HFFc6 (cell line): ENCODE measurements around the gene NHSL1. TPM values are rescaled to one million over a fixed set of nuclear protein-coding genes. Genes with fewer than 3 reads are reported as not detected.

Source experiments
- DNase-seq: peaks from one replicate; pipeline ENCODE4 v3.0.0-alpha.2; 2018
- H3K27ac Mint-ChIP-seq: 2 replicates; pipeline ENCODE4 v1.8.0; 2020; ENCODE audit warnings: mild to moderate bottlenecking, mixed read lengths
- H3K27me3 Mint-ChIP-seq: 2 replicates; pipeline ENCODE4 v1.8.0; 2021; ENCODE audit warnings: mild to moderate bottlenecking, moderate library complexity, mixed read lengths; ENCODE audit not compliant: insufficient read depth
- H3K36me3 Mint-ChIP-seq: 2 replicates; pipeline ENCODE4 v1.8.0; 2021; ENCODE audit warnings: low read depth, mixed read lengths
- H3K4me1 Mint-ChIP-seq: 2 replicates; pipeline ENCODE4 v1.8.0; 2020; ENCODE audit warnings: low read depth, mixed read lengths
- H3K4me3 Mint-ChIP-seq: 2 replicates; pipeline ENCODE4 v1.8.0; 2020; ENCODE audit warnings: mild to moderate bottlenecking, moderate library complexity, mixed read lengths
- H3K9me3 Mint-ChIP-seq: 2 replicates; pipeline ENCODE4 v1.8.0; 2020; ENCODE audit warnings: mild to moderate bottlenecking, mixed read lengths
- total RNA-seq, 6 experiments: library from RNA; stranded (reverse); fragmentation: NEBNext Ultra II Directional; extraction: Animal tissue kit (Norgen Biotek cat#: 25700); gene quantifications; 2 replicates in 1 of 6; 3 replicates in 5 of 6; pipeline ENCODE4 v1.2.3, GENCODE V29; 2021
- TF ChIP-seq, protein P1 (sequence below): fragments of 200-600 bp; sonication (generic); IDR thresholded peaks from 2 replicates; pipeline ENCODE4 v1.5.0; 2021; ENCODE audit warnings: antibody characterized with exemption, mild to moderate bottlenecking

Gene NHSL1
- total RNA-seq, 6 experiments from 2014 or later = 4.4 to 12.3 (median 10.1) TPM

DNA sequence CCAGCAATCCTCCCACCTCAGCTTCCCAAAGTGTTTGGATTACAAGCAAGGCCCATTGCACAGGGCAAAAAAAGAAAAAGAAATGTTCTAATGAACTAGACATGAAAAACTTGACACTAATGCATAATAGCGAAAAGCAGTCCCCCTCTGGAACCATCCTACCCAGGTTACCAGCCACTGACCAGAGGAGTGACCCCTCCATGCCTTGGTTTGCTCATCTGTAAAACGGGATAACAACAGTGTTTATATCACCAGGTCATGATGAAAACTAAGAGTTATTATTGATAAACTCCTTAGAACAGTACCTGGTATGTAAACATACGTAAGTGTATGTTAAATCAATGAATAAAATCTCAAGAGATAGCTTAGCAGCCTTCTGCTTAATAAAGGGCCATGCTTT is 3.3 kb upstream of the NHSL1 start:
- H3K4me1 Mint-ChIP-seq = no peaks in the 10 kb centered on the region; the same call in 1 of the 2 replicates
- H3K27ac Mint-ChIP-seq = no peak overlapping the region
- H3K9me3 Mint-ChIP-seq = no peaks in the 10 kb centered on the region
- DNase-seq = no peak
- H3K36me3 Mint-ChIP-seq = no peaks in the 10 kb centered on the region
- H3K27me3 Mint-ChIP-seq = no peaks in the 10 kb centered on the region; the same call in 1 of the 2 replicates
- TF ChIP-seq, protein P1, sequence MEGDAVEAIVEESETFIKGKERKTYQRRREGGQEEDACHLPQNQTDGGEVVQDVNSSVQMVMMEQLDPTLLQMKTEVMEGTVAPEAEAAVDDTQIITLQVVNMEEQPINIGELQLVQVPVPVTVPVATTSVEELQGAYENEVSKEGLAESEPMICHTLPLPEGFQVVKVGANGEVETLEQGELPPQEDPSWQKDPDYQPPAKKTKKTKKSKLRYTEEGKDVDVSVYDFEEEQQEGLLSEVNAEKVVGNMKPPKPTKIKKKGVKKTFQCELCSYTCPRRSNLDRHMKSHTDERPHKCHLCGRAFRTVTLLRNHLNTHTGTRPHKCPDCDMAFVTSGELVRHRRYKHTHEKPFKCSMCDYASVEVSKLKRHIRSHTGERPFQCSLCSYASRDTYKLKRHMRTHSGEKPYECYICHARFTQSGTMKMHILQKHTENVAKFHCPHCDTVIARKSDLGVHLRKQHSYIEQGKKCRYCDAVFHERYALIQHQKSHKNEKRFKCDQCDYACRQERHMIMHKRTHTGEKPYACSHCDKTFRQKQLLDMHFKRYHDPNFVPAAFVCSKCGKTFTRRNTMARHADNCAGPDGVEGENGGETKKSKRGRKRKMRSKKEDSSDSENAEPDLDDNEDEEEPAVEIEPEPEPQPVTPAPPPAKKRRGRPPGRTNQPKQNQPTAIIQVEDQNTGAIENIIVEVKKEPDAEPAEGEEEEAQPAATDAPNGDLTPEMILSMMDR = no peak
- H3K4me3 Mint-ChIP-seq = no peak overlapping the region

DNA sequence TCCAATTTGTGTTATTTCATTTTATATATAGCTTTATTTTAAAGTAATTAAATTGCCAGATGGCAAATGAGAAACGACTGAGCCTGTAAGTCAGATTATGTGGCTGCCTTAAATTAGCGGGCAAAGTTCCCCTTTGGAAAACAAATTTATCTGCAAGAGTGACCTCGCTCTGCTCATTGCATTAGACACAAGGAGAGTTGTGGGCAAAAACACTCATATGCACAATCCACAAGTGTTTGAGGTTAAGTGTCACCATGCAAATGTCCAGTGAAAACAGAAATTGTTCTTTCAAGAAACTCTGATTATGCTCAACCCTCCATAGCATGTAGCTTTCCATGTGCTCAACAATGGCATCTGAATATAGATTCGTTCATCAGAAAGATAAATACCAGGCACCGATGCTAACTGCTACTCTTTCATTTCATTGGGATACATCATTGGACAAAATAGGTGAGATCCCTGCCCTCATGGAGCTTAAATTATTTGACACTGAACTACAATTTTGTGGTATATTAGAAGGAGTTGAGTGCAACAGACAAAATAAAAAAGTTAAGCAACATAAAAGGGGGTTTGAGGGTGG is 1.7 kb upstream of the NHSL1 start:
- no peaks in the 10 kb centered on the region for H3K9me3 Mint-ChIP-seq
- no peaks in the 10 kb centered on the region; the same call in 1 of the 2 replicates for H3K4me1 Mint-ChIP-seq
- no peak for DNase-seq
- H3K36me3 Mint-ChIP-seq = no peaks in the 10 kb centered on the region
- no peak overlapping the region for H3K4me3 Mint-ChIP-seq
- TF ChIP-seq, protein P1 = no peak
- H3K27me3 Mint-ChIP-seq = no peaks in the 10 kb centered on the region; the same call in 1 of the 2 replicates
- no peak overlapping the region for H3K27ac Mint-ChIP-seq

DNA sequence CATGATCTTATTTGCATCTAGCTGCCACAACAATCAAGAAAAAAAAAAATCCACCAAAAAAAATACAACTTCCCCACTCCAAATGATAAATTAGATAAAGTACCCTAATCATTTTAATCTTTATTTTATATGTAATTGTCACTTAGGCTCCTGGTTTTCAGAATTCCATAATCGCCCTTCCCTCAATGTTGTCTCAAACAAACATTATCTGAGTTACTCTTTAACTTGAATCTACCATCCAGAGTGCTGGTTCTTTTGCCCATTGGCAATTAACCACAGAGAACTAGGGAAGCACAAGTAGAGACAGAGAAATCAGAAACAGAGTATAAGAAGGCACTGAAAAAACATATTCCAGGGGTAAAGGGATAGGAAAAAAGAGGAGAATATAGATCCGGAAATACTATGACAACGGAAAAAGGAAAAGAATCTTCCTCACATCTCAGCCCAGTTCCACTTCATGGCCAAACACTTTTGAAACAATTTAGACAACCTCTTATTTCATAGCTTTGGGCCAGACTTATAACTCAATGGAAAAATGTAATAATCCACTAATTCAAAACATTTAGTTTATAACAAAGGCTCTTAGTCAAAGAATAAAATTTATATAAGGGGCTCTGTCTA is 861 bp upstream of the NHSL1 start:
- no peaks in the 10 kb centered on the region for H3K36me3 Mint-ChIP-seq
- TF ChIP-seq, protein P1 = no peak
- no peak for DNase-seq
- H3K4me3 Mint-ChIP-seq = no peak overlapping the region
- H3K4me1 Mint-ChIP-seq = no peaks in the 10 kb centered on the region; the same call in 1 of the 2 replicates
- H3K27me3 Mint-ChIP-seq = no peaks in the 10 kb centered on the region; the same call in 1 of the 2 replicates
- no peaks in the 10 kb centered on the region for H3K9me3 Mint-ChIP-seq
- no peak overlapping the region for H3K27ac Mint-ChIP-seq

DNA sequence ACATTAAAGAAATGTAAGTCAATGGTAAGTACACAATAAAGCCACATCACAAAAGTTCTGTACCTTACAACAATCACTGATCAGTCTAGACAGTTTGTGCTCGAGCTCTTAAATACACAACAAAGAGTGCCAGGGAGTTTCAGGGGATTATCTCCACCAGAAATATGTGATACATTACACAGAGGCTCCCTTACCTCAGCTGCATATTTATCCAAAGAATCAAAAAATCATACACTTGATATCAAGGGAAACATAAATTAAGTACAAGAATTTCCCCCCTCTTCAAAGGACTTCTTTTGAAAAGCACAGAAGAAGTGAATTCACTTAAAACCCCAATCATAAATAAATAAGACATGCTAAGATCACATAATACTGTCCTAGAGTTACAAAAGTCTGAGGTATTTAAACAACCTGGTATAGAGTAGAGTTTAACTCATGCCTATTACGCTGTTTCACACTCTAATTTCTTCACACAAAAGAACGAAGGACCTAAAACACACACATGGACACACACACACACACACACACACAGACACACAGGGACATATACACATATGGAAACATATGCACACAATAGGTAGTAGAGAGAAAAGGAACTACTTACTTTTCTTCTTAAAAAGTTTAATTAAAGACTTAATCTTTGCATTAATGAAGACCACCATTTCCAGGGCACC is 528 bp downstream of the NHSL1 start:
- DNase-seq = no peak
- Mint-ChIP-seq H3K9me3 (no peaks in the 10 kb centered on the region), H3K4me1 (peaks cover 8% of the 10 kb centered on the region), H3K27me3 (no peaks in the 10 kb centered on the region; the same call in 1 of the 2 replicates), H3K4me3 (no peak overlapping the region), H3K36me3 (no peaks in the 10 kb centered on the region), H3K27ac (no peak overlapping the region)
- TF ChIP-seq, protein P1 = no peak

DNA sequence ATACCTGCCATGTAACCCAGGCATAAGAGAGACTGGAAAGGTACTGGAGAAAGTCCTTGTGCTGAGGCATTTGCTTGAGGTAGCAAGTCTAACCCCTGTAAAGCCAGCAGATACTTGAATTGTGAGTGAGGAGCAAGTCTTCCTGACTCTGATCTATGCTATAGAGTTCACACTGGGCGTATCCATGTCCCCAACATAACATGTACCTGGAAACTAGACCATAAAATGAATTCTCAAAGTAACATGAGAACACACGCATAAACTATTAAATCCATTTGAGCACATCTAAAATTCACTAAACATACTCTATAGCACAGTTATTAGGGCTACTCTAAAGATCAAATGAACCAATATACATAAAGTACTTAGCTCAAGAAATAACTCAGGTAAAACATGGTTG is 2.0 kb downstream of the NHSL1 start:
- no peak for DNase-seq

More for the DNA sequence above, 2.0 kb downstream of the NHSL1 start:
- H3K4me1 Mint-ChIP-seq = peaks cover 16% of the 10 kb centered on the region
- no peak overlapping the region for H3K4me3 Mint-ChIP-seq
- H3K27me3 Mint-ChIP-seq = no peaks in the 10 kb centered on the region; the same call in 1 of the 2 replicates
- no peaks in the 10 kb centered on the region for H3K36me3 Mint-ChIP-seq
- TF ChIP-seq, protein P1 = no peak
- H3K27ac Mint-ChIP-seq = no peak overlapping the region
- H3K9me3 Mint-ChIP-seq = no peaks in the 10 kb centered on the region
